GM19324 (cell line): Measurements from ENCODE around the gene RPL36.
"Not testable (repeated sequence)": the region's sequence is repeated elsewhere in the genome, so short reads cannot be mapped to it uniquely, and the experiment has no call there.

Source experiments
- ATAC-seq: cut with Tn5 transposase; IDR thresholded peaks from one replicate; pipeline ENCODE4 v1.9.1; 2021; ENCODE audit warnings: mild to moderate bottlenecking, moderate library complexity; ENCODE audit not compliant: unreplicated experiment, low FRiP score

The RPL36 gene

GRCh38 chr19:5688262-5688881 is 1.7 kb upstream of the RPL36 start:
- ATAC-seq, result not testable (repeated sequence)

DNA sequence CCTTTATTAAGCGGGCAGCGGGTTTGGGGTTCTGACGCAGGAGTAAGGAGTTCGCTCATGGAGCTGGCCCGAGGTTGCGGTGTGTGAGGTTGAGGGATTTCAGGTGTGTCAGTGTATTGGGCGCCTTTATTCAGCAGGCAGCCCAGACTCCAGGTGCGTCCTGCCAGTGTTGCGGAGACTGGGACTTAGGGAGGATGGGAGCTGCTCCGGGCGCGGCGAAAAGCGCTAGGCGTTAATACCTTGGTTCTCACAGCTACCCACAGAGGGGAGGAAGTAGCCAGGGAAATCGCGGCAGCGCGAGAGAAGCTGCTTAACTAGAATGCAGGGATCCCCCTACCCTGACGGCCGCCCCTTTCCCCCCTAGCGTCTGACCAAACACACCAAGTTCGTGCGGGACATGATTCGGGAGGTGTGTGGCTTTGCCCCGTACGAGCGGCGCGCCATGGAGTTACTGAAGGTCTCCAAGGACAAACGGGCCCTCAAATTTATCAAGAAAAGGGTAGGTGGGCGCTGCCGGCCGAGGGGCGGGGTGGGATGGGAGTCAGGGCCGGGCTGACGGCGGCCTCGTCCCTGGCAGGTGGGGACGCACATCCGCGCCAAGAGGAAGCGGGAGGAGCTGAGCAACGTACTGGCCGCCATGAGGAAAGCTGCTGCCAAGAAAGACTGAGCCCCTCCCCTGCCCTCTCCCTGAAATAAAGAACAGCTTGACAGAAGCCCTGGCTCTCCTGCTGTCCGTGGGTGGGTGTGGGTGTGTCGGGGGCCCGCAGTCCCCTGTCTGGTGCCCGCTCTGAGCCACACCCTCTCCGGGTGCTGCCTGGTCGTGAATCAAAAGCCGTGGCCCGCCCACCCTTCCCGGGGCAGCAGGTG is 1.1 kb downstream of the RPL36 start:
- ATAC-seq, result no peak

DNA sequence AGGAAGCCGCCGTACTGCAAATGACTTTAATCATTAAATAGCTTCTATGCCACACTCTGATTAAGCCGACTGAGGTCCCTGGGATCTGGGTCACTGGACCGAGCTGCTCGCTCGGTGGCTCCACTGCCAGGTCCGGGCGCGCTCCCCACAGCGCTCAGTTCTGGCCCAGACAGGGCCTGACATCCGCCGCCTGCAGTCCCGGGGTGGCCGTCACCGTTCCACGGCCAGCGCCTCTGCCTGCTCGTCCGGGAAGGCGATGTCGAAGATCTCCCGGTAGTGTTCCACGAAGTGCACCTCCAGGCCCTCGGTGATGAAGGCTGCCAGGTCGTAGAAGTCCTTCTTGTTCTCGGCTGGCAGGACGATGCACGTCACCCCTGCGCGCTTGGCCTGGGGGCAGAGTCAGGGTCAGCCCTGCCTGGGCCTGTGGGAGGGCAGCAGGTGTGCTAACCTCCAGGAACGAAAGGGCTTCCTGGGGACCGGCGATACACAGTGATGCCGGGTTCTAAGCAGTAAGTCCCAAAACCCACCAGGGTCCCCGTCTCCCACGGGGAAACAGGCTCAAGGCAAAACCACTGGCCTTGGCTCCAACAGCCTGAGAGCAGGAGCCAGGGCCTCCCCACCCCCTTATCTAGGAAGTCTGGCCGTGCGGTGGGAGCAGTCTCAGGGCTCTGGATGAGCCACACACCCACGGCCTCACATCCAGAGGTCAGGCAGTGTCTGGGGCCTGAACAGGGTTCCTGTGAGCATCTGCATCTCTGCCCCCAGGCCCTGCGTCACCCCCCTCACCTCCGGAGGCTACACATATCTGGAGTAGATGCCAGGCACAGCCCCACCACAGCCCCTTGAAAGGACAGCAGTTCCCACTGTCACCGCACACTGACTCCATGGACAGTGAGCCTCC is 2.0 kb downstream of the RPL36 start:
- no peak for ATAC-seq

GRCh38 chr19:5692723-5693194 is 2.7 kb downstream of the RPL36 start:
- no peak for ATAC-seq

GRCh38 chr19:5693195-5694166 is 3.4 kb downstream of the RPL36 start:
- no peak for ATAC-seq

DNA sequence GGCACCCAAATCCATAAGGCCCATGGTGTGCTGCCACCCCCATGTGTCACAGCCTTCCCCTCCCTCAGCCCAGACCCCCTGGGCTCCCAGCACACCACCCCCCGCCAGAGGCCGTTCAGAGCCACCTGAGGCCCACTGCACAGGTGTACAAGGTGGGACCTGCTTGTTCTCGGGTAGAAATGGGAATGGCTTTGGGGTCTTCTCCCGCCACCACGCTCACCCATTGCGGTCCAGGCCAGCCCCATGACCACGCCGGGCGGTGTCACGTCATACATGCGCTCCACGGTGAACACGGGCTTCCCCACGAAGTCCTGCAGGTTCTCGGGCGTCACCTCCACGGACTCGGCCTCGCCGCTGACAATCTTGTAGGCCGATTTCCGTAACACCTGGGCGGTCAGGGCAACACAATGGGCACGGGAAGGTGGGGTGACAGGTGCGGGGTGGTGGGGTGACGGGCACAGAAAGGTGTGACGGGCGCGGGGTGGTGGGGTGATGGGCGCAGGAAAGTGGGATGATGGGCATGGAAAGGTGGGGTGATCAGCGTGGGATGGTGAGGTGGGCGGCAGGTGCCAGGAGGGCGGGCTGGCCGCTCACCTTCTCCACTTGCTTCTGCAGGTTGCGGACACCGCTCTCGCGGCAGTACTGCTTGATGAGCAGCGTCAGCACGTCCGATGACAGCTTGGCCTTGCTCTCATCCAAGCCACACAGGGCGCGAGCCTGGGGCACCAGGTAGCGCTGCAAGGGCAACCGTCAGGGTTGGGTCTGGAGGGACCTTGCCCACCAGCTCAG is 4.3 kb downstream of the RPL36 start:
- no peak for ATAC-seq

DNA sequence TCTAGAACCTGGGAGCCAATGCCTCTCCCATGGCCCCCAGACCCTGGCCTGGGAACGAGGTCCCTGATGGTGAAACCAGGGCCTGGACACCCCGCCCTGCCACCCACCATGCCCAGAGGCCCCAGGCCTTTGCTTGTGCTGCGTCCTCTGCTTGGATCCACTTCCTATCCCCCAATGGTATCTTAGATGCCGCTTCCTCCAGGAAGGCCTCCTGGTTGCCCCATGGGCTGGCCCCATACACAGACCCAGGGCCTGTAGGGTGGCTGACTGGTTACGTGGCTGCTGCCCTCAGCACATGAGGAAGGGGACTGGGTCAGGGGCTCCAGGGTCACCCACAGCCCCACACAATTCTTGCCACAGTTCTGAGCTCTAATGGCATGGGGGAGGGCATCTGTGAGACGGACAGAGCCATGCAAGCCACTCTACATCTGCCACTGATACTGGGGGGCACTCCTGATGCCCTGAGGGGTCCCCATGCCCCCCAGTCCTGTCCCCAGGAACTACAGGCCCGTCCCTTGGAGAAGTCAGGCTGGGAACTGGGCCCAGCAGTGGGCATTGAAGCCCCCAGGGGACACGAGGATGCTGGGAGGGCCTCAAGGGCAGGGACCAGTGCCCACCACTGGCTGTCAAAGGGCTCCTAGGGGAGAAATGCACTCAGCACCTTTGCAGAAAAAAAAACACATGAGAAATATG is 5.0 kb downstream of the RPL36 start:
- ATAC-seq, result no peak

DNA sequence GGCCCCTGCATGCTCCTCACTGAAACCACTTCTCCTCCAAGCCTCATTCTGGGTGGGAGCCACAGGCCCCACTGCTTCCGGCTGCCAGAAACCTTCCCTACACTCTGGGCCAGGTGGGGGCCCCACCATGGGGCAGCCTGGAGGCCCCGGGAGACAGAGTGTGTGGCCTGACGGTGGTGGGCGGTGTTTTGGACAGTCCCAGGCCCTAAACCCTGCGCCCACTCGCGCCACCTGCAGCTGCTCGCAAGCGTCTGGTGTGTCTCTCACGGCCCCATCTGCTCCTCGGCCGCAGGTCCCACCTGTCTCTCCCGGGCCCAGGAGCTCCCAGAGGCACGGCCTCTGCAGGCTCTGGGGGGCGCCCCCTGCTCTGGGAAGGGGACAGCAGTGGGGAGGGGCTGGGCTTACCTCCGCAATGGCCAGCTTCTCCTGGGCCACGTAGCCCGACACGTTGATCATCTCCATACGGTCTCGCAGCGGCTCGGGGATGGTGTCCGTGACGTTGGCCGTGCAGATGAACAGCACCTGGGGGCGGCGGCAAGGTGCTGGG is 5.6 kb downstream of the RPL36 start:
- no peak for ATAC-seq

DNA sequence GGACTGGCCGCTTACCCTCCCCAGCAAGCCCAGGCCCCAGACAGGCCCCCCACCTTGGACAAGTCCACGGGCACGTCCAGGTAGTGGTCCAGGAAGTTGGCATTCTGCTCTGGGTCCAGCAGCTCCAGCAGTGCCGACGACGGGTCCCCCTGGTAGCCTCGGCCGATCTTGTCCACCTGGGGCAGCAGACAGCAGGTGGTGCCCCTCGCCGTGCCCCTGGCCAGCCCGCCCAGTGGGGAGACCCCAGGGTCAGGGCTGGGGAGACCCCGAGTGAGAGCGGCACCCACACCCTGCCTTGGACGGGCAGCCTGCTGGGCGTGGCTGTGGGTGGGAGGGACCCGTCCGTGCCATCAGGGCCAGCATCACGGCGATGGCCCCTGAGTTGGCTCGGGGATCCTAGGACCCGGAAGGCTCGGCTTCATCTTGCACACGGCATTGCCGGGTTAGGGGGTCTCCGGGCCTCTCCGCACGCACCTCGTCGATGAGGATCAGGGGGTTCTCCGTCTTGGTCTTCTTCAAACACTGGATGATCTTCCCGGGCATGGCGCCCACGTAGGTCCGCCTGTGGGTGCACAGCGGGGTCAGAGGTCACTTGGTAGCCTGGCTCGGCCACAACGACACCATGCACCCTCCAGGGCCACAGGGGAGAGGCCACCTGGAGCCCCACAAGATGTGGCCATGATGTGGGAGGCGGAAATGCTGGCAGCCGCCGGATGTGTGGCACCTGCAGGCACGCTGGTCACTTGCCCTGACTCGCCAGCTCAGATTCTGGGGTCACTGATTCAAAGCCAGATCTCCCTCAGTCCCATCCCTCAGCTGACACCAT is 6.3 kb downstream of the RPL36 start:
- no peak for ATAC-seq

- no peak for ATAC-seq
Observed at GRCh38 chr19:5697022-5697889, 7.2 kb downstream of the RPL36 start.

- ATAC-seq, result no peak
Observed at GRCh38 chr19:5697890-5698634, 8.0 kb downstream of the RPL36 start.

GRCh38 chr19:5698635-5699422 is 8.7 kb downstream of the RPL36 start:
- no peak for ATAC-seq

DNA sequence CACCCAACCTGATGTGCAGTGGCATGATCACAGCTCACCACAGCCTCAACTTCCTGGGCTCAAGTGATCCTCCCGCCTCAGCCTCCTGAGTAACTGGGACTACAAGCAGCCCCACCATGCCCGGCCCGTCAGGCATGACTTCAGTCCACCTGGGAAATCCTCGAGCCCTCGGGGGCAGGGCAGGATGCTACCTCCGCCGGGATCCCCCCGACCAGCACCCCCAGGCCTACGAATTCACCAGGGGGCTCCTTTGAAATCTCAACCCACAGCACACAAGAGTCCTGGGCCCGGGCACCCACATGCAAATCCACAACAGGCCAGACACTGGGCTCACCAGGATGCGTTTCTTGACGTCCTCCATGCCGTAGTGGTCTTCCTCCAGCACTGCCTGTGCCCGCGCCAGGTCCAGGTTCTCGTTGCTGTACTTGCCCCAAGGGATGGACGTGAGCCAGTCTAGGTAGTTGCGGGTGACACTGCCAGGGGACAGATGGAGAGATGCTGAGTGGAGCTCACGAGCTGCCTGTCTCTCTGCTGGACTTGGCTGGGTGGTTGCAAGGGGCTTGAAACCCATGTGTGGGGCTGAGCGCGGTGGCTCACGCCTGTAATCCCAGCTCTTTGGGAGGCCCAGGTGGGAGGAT is 10.5 kb downstream of the RPL36 start:
- no peak for ATAC-seq

DNA sequence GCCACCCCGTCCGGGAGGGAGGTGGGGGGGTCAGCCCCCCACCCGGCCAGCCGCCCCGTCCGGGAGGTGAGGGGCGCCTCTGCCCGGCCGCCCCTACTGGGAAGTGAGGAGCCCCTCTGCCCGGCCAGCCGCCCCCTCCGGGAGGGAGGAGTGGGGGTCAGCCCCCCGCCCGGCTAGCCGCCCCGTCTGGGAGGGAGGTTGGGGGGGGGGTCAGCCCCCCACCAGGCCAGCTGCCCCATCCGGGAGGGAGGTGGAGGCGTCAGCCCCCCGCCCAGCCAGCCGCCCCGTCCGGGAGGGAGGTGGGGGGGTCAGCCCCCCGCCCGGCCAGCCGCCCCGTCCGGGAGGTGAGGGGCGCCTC is 11.9 kb downstream of the RPL36 start:
- not testable (repeated sequence) for ATAC-seq
